Psoas muscle (tissue), 8 donors: ENCODE results near the gene WDR64. TPM values are rescaled to one million over a fixed set of nuclear protein-coding genes. Genes with fewer than 3 reads are reported as not detected.

Experiments used
- ATAC-seq, 4 donors: fragments of 200-7000 bp; cut with Tn5 transposase; one replicate each; pipeline ENCODE4 v1.9.1; 2020; ENCODE audit warnings: moderate library complexity in 3 of 4, mild to moderate bottlenecking in 2 of 4
- DNase-seq, 2 donors: peaks; one replicate each; pipeline ENCODE4 v3.0.0-alpha.2; 2020
- H3K27ac ChIP-seq: fragments of 200-600 bp; one replicate; pipeline ENCODE4 v1.8.0; 2022
- H3K27me3 ChIP-seq, 3 donors: fragments of 200-600 bp in 1 of 3; one replicate each; pipeline versions ENCODE4 v1.6.1 to v1.8.0; 2013 to 2022; ENCODE audit warnings: low read length in 2 of 3, mild to moderate bottlenecking in 2 of 3, moderate library complexity in 1 of 3; ENCODE audit not compliant: insufficient read depth in 3 of 3
- H3K36me3 ChIP-seq, 2 donors: fragments of 200-600 bp in 1 of 2; one replicate each; pipeline versions ENCODE4 v1.6.1 to v1.8.0; 2013 to 2022; ENCODE audit warnings: low read depth in 1 of 2, mild to moderate bottlenecking in 1 of 2, moderate library complexity in 1 of 2; ENCODE audit not compliant: insufficient read depth in 1 of 2
- H3K4me1 ChIP-seq: fragments of 200-600 bp; one replicate; pipeline ENCODE4 v1.8.0; 2022
- H3K4me3 ChIP-seq: fragments of 200-600 bp; one replicate; pipeline ENCODE4 v1.8.0; 2022; ENCODE audit warnings: mild to moderate bottlenecking
- H3K9me3 ChIP-seq: fragments of 200-600 bp; one replicate; pipeline ENCODE4 v1.8.0; 2022
- CTCF ChIP-seq: fragments of 200-600 bp; IDR thresholded peaks from one replicate; pipeline ENCODE4 v1.8.0; 2022; ENCODE audit warnings: antibody characterized with exemption
- WGBS, 3 donors: extraction: QIAGEN DNeasy Blood & Tissue Kit; methylation state at CpG; one replicate each; pipeline versions ENCODE4 v1.1.6 to v1.1.7; 2013; 5-methylcytosine and 5-hydroxymethylcytosine counted together
- intact Hi-C, 2 donors: fragments of 100-400 bp; cut with DNase I; formaldehyde crosslinking; loops; one replicate each; pipeline versions ENCODE4 v1.11.0 to v1.14.2; 2022
- polyA plus RNA-seq, 3 donors: library from polyadenylated mRNA; stranded (reverse); fragments of 200-250 nt; gene quantifications; one replicate each; pipeline ENCODE4 v1.2.3, GENCODE V29; 2013
- total RNA-seq, 4 donors: library from RNA; stranded (reverse); fragmentation: NEBNext Ultra II Directional in 2 of 4; extraction: Animal tissue kit (Norgen Biotek cat#: 25700) in 2 of 4; gene quantifications; one replicate each; pipeline versions ENCODE4 v1.2.1 to v1.2.4, GENCODE V29; 2021 to 2023
- donor health status: healthy with polysubstance abuse.
- donor health status: DM: no; HTN: no; CAD: no; lungs with moderate emphysema.
- donor health status: Bipolar disorder and iron deficiency.
- donor health status: healthy.
- donor health status: DM: yes; HTN: yes; CAD: no.
- donor health status: DM: no; HTN: no; CAD: no.
- donor health status: DM: no; HTN: no; CAD: no.
- donor health status: DM: yes; HTN: yes; CAD: no.

The WDR64 gene
- total and polyA plus RNA-seq, 7 donors: not detected

- WGBS, 3 donors: 73 to 83% (median 79%) methylated on average over 1 of the region's 1 CpG
- H3K9me3 ChIP-seq: no peaks in the 10 kb centered on the region
- no peak for TF ChIP-seq CTCF
- H3K27ac ChIP-seq: no peak overlapping the region
- DNase-seq: no peak
- intact Hi-C loops: no loop called here
- no peak overlapping the region for H3K4me3 ChIP-seq
- H3K36me3 ChIP-seq: no peaks in the 10 kb centered on the region
- no peak for ATAC-seq
- H3K27me3 ChIP-seq: no peaks in the 10 kb centered on the region
- peaks cover 4% of the 10 kb centered on the region for H3K4me1 ChIP-seq
These were observed 40.3 kb upstream of the WDR64 start for GRCh38 chr1:241611736-241612135.

GRCh38 chr1:241612533-241613477 is 39.3 kb upstream of the WDR64 start:
- H3K4me3 ChIP-seq: no peak overlapping the region
- H3K9me3 ChIP-seq: no peaks in the 10 kb centered on the region
- intact Hi-C loops: no loop called here
- H3K27ac ChIP-seq: no peak overlapping the region
- TF ChIP-seq CTCF: no peak
- 77 to 78% (median 77%) methylated on average over 9 of the region's 9 CpGs for WGBS, 3 donors
- no peak for DNase-seq
- ATAC-seq: no peak
- H3K4me1 ChIP-seq: peaks cover 4% of the 10 kb centered on the region
- H3K27me3 ChIP-seq: no peaks in the 10 kb centered on the region
- no peaks in the 10 kb centered on the region for H3K36me3 ChIP-seq

- ATAC-seq (no peak), DNase-seq (no peak)
- H3K4me1 ChIP-seq: peaks cover 4% of the 10 kb centered on the region
- no peaks in the 10 kb centered on the region for H3K27me3 ChIP-seq
- WGBS, 3 donors: 88 to 91% (median 89%) methylated on average over 4 of the region's 4 CpGs
- no peak overlapping the region for H3K4me3 ChIP-seq
- no peak for TF ChIP-seq CTCF
- no peak overlapping the region for H3K27ac ChIP-seq
- intact Hi-C loops: no loop called here
- no peaks in the 10 kb centered on the region for H3K36me3 ChIP-seq
- H3K9me3 ChIP-seq: no peaks in the 10 kb centered on the region
These were observed 37.9 kb upstream of the WDR64 start for GRCh38 chr1:241614144-241614543.

- no peak for DNase-seq
- no peaks in the 10 kb centered on the region for H3K9me3 ChIP-seq
- H3K27me3 ChIP-seq: no peaks in the 10 kb centered on the region
- peaks cover 4% of the 10 kb centered on the region for H3K4me1 ChIP-seq
- H3K27ac ChIP-seq: no peak overlapping the region
- TF ChIP-seq CTCF: no peak
- ATAC-seq: no peak
- no peak overlapping the region for H3K4me3 ChIP-seq
- H3K36me3 ChIP-seq: no peaks in the 10 kb centered on the region
- intact Hi-C loops: no loop called here
- 74 to 81% (median 78%) methylated on average over 4 of the region's 4 CpGs for WGBS, 3 donors
These were observed 37.5 kb upstream of the WDR64 start for GRCh38 chr1:241614572-241614971.
